Mucosa of descending colon (tissue), 3 donors: ENCODE data around the gene SPA17. TPM values are rescaled to one million over a fixed set of nuclear protein-coding genes. Genes with fewer than 3 reads are reported as not detected.
A peak's percentile ranks its signal among the peaks of the same experiment; 100 is the strongest.

Experiments used
- ATAC-seq: fragments of 200-7000 bp; cut with Tn5 transposase; one replicate; pipeline ENCODE4 v1.9.1; 2020; ENCODE audit warnings: mild to moderate bottlenecking, moderate library complexity
- DNase-seq, 3 donors: peaks; one replicate each; pipeline ENCODE4 v3.0.0-alpha.2; 2020
- H3K36me3 ChIP-seq: fragments of 200-600 bp; one replicate; pipeline ENCODE4 v1.8.0; 2021; ENCODE audit warnings: low read depth, mild to moderate bottlenecking
- H3K4me1 ChIP-seq: fragments of 200-600 bp; one replicate; pipeline ENCODE4 v1.8.0; 2021; ENCODE audit warnings: low read depth, mild to moderate bottlenecking
- H3K4me3 ChIP-seq: fragments of 200-600 bp; one replicate; pipeline ENCODE4 v1.8.0; 2021; ENCODE audit warnings: mild to moderate bottlenecking
- H3K9me3 ChIP-seq: fragments of 200-600 bp; one replicate; pipeline ENCODE4 v1.8.0; 2021; ENCODE audit warnings: mild to moderate bottlenecking
- CTCF ChIP-seq: fragments of 200-600 bp; IDR thresholded peaks from one replicate; pipeline ENCODE4 v1.8.0; 2022; ENCODE audit warnings: antibody characterized with exemption, mild to moderate bottlenecking
- intact Hi-C, 2 donors: fragments of 100-400 bp; cut with DNase I in 1 of 2; cut with micrococcal nuclease in 1 of 2; formaldehyde crosslinking; loops; one replicate each; pipeline versions ENCODE4 v1.11.0 to v1.11.1; 2022; cut with DNase I, micrococcal nuclease
- total RNA-seq, 3 donors: library from RNA; stranded (reverse); fragmentation: NEBNext Ultra II Directional in 2 of 3; extraction: Animal tissue kit (Norgen Biotek cat#: 25700) in 2 of 3; gene quantifications; one replicate each; pipeline versions ENCODE4 v1.2.1 to v1.2.4, GENCODE V29; 2021 to 2023
- donor health status: DM: no; HTN: no; CAD: no; lungs with moderate emphysema.
- donor health status: DM: no; HTN: no; CAD: no.
- donor health status: DM: no; HTN: yes; CAD: no.

Gene SPA17
- total RNA-seq, 3 donors from 2014 or later = 4.6 to 6.9 (median 5.8) TPM

GRCh38 chr11:124717786-124718651 is 44.3 kb downstream of the SPA17 start:
- DNase-seq = peak in 1 of 3 donors; percentile 32
- Histone ChIP-seq H3K36me3 (no peaks in the 10 kb centered on the region), H3K9me3 (no peaks in the 10 kb centered on the region), H3K4me3 (no peak overlapping the region), H3K4me1 (peaks cover 11% of the 10 kb centered on the region)
- intact Hi-C loops = no loop called here
- TF ChIP-seq CTCF = no peak
- ATAC-seq = peak; percentile 59

GRCh38 chr11:124718801-124719200 is 45.1 kb downstream of the SPA17 start:
- Histone ChIP-seq H3K4me1 (peaks cover 11% of the 10 kb centered on the region), H3K36me3 (no peaks in the 10 kb centered on the region), H3K9me3 (no peaks in the 10 kb centered on the region), H3K4me3 (no peak overlapping the region)
- no peak for TF ChIP-seq CTCF
- DNase-seq = no peak
- no peak for ATAC-seq
- intact Hi-C loops = no loop called here

GRCh38 chr11:124719534-124719933 is 45.8 kb downstream of the SPA17 start:
- H3K36me3 ChIP-seq = no peaks in the 10 kb centered on the region

GRCh38 chr11:124722176-124722575 is 48.5 kb downstream of the SPA17 start:
- H3K4me1 ChIP-seq = peaks cover 22% of the 10 kb centered on the region
- no peak overlapping the region for H3K4me3 ChIP-seq
- DNase-seq = no peak
- no peak for ATAC-seq
- H3K9me3 ChIP-seq = no peaks in the 10 kb centered on the region
- TF ChIP-seq CTCF = no peak
- intact Hi-C loops = no loop called here
- H3K36me3 ChIP-seq = no peaks in the 10 kb centered on the region

More at GRCh38 chr11:124719534-124719933, 45.8 kb downstream of the SPA17 start:
- DNase-seq (no peak), ATAC-seq (no peak)
- H3K4me3 ChIP-seq = no peak overlapping the region
- H3K9me3 ChIP-seq = no peaks in the 10 kb centered on the region
- H3K4me1 ChIP-seq = peaks cover 14% of the 10 kb centered on the region
- no peak for TF ChIP-seq CTCF
- intact Hi-C loops = no loop called here

GRCh38 chr11:124724979-124725718 is 51.4 kb downstream of the SPA17 start:
- Histone ChIP-seq H3K4me1 (peaks cover 11% of the 10 kb centered on the region), H3K4me3 (no peak overlapping the region), H3K36me3 (no peaks in the 10 kb centered on the region), H3K9me3 (no peaks in the 10 kb centered on the region)
- no peak for TF ChIP-seq CTCF
- intact Hi-C loops = no loop called here
- ATAC-seq (peak; percentile 96), DNase-seq (peak in 2 of 3 donors; percentile 54 to 61)
